GM12865 (cell line): Measurements from ENCODE around the gene ESYT2.

Experiments
- DNase-seq: peaks from one replicate; pipeline ENCODE4 v3.0.0; 2010; ENCODE audit warnings: low read depth
- H3K4me3 ChIP-seq: 2 replicates; pipeline ENCODE4 v1.5.1; 2011; ENCODE audit warnings: mild to moderate bottlenecking, low read depth, low read length, control low read depth
- CTCF ChIP-seq: IDR thresholded peaks from 2 replicates; pipeline ENCODE4 v1.5.1; 2011; ENCODE audit warnings: low read length, control low read depth, low read depth, inconsistent platforms; ENCODE audit not compliant: insufficient read depth; ENCODE audit errors: missing control alignments

ESYT2 gene

GRCh38 chr7:158695056-158695455 lies 134.3 kb downstream of the ESYT2 start:
- H3K4me3 ChIP-seq, result no peak overlapping the region
- TF ChIP-seq CTCF, result no peak

GRCh38 chr7:158694650-158695049 lies 134.7 kb downstream of the ESYT2 start:
- no peak overlapping the region for H3K4me3 ChIP-seq
- DNase-seq, result no peak
- no peak for TF ChIP-seq CTCF

More at GRCh38 chr7:158695056-158695455, 134.3 kb downstream of the ESYT2 start:
- DNase-seq, result no peak

GRCh38 chr7:158689488-158689887 lies 139.8 kb downstream of the ESYT2 start:
- no peak for DNase-seq
- no peak for TF ChIP-seq CTCF
- no peak overlapping the region for H3K4me3 ChIP-seq

- TF ChIP-seq CTCF, result no peak
- DNase-seq, result no peak
- H3K4me3 ChIP-seq, result no peak overlapping the region
These were observed 141.9 kb downstream of the ESYT2 start for GRCh38 chr7:158687406-158687805.

GRCh38 chr7:158685693-158686092 lies 143.6 kb downstream of the ESYT2 start:
- no peak for DNase-seq
- H3K4me3 ChIP-seq, result no peak overlapping the region
- TF ChIP-seq CTCF, result no peak

GRCh38 chr7:158684329-158684728 lies 145.0 kb downstream of the ESYT2 start:
- H3K4me3 ChIP-seq, result no peak overlapping the region
- TF ChIP-seq CTCF, result no peak
- DNase-seq, result no peak

GRCh38 chr7:158683541-158683940 lies 145.8 kb downstream of the ESYT2 start:
- no peak overlapping the region for H3K4me3 ChIP-seq
- DNase-seq, result no peak
- no peak for TF ChIP-seq CTCF
